ENCODE measurements around the gene GCK. TPM values are rescaled to one million over a fixed set of nuclear protein-coding genes. Genes with fewer than 3 reads are reported as not detected.
A peak's percentile ranks its signal among the peaks of the same experiment; 100 is the strongest.

Gene GCK
- total and polyA plus RNA-seq, 7 donors = 0.27 to 1.8 (median 0.60) TPM; not detected in 2

- WGBS, 2 donors = 47 to 79% methylated on average over 41 of the region's 41 CpGs
- TF ChIP-seq POLR2A (IDR thresholded peaks at IDR 0.05) (no peak), EP300 (IDR thresholded peaks at IDR 0.05) (no peak), POLR2AphosphoS5 (IDR thresholded peaks at IDR 0.05) (no peak), CTCF (IDR thresholded peaks at IDR 0.05) (no peak)
- Histone ChIP-seq H3K27me3 (peaks cover 0 to 30% (median 3%) of the 10 kb centered on the region in 3 donors), H3K36me3 (peaks cover 5 to 79% (median 9%) of the 10 kb centered on the region in 4 donors), H3K27ac (no peak overlapping the region), H3K9me3 (no peaks in the 10 kb centered on the region), H3K4me3 (no peak overlapping the region), H3K4me1 (peaks cover 0 to 1% (median 0%) of the 10 kb centered on the region in 4 donors)
- peak; percentile 71 for DNase-seq
- intact Hi-C loops (cut with DNase I) = no loop called here
These were observed 76.8 kb downstream of the GCK start for GRCh38 chr7:44112231-44112996.

- no peaks in the 10 kb centered on the region for H3K9me3 ChIP-seq
- H3K36me3 ChIP-seq = peaks cover 3 to 79% (median 7%) of the 10 kb centered on the region in 4 donors
- peaks cover 0 to 35% (median 3%) of the 10 kb centered on the region in 3 donors for H3K27me3 ChIP-seq
- peaks cover 0 to 6% (median 0%) of the 10 kb centered on the region in 4 donors for H3K4me1 ChIP-seq
- no peak overlapping the region for H3K27ac ChIP-seq
- 51 to 85% methylated on average over 16 of the region's 16 CpGs for WGBS, 2 donors
- H3K4me3 ChIP-seq = no peak overlapping the region
- TF ChIP-seq POLR2AphosphoS5 (IDR thresholded peaks at IDR 0.05) = no peak
- TF ChIP-seq CTCF (IDR thresholded peaks at IDR 0.05) = no peak
- intact Hi-C loops (cut with DNase I) = no loop called here
- DNase-seq = no peak
These were observed 77.5 kb downstream of the GCK start for GRCh38 chr7:44111761-44112160.

- WGBS, 2 donors = 67 to 83% methylated on average over 27 of the region's 27 CpGs
- Histone ChIP-seq H3K4me1 (peaks cover 0 to 14% (median 5%) of the 10 kb centered on the region in 4 donors), H3K27ac (no peak overlapping the region), H3K4me3 (no peak overlapping the region), H3K9me3 (no peaks in the 10 kb centered on the region), H3K36me3 (peaks cover 3 to 73% (median 7%) of the 10 kb centered on the region in 4 donors), H3K27me3 (peaks cover 0 to 42% (median 3%) of the 10 kb centered on the region in 3 donors)
- TF ChIP-seq CTCF (IDR thresholded peaks at IDR 0.05) = no peak
- no peak for TF ChIP-seq EP300 (IDR thresholded peaks at IDR 0.05)
- no peak for TF ChIP-seq POLR2A (IDR thresholded peaks at IDR 0.05)
- no peak for TF ChIP-seq POLR2AphosphoS5 (IDR thresholded peaks at IDR 0.05)
- intact Hi-C loops (cut with DNase I) = no loop called here
- no peak for DNase-seq
These were observed 78.3 kb downstream of the GCK start for GRCh38 chr7:44110719-44111635.

GRCh38 chr7:44109991-44110390 is 79.2 kb downstream of the GCK start:
- Histone ChIP-seq H3K36me3 (peaks cover 3 to 63% (median 7%) of the 10 kb centered on the region in 4 donors), H3K4me1 (peaks cover 0 to 20% (median 13%) of the 10 kb centered on the region in 4 donors), H3K27ac (no peak overlapping the region), H3K27me3 (peaks cover 0 to 49% (median 5%) of the 10 kb centered on the region in 3 donors), H3K9me3 (no peaks in the 10 kb centered on the region), H3K4me3 (no peak overlapping the region)
- no peak for DNase-seq
- WGBS, 2 donors = 91 to 94% methylated on average over 18 of the region's 18 CpGs
- intact Hi-C loops (cut with DNase I) = no loop called here
- no peak for TF ChIP-seq EP300 (IDR thresholded peaks at IDR 0.05)
- no peak for TF ChIP-seq CTCF (IDR thresholded peaks at IDR 0.05)
- TF ChIP-seq POLR2AphosphoS5 (IDR thresholded peaks at IDR 0.05) = no peak
- no peak for TF ChIP-seq POLR2A (IDR thresholded peaks at IDR 0.05)

Data from sigmoid colon (tissue), 7 donors.